Sigmoid colon (tissue), 7 donors: ENCODE measurements around the gene TMEM37. TPM values are rescaled to one million over a fixed set of nuclear protein-coding genes. Genes with fewer than 3 reads are reported as not detected.

Experiments
- DNase-seq: peaks from one replicate; pipeline ENCODE4 v3.0.0-alpha.2; 2019
- H3K27ac ChIP-seq, 4 donors: fragments of 200-600 bp; sonication (generic); one replicate each; pipeline ENCODE4 v1.5.1; 2016 to 2019; ENCODE audit warnings: mild to moderate bottlenecking in 1 of 4
- H3K27me3 ChIP-seq, 3 donors: fragments of 200-600 bp; sonication (generic); one replicate each; pipeline ENCODE4 v1.5.1; 2019; ENCODE audit warnings: mild to moderate bottlenecking in 1 of 3
- H3K36me3 ChIP-seq, 4 donors: fragments of 200-600 bp; sonication (generic); one replicate each; pipeline ENCODE4 v1.5.1; 2016 to 2019
- H3K4me1 ChIP-seq, 4 donors: fragments of 200-600 bp; sonication (generic); one replicate each; pipeline ENCODE4 v1.5.1; 2017 to 2019
- H3K4me3 ChIP-seq, 4 donors: fragments of 200-600 bp; sonication (generic); one replicate each; pipeline ENCODE4 v1.5.1; 2017 to 2019; ENCODE audit warnings: mild to moderate bottlenecking in 2 of 4, moderate library complexity in 1 of 4
- H3K9me3 ChIP-seq, 4 donors: fragments of 200-600 bp in 3 of 4; sonication (generic) in 3 of 4; one replicate each; pipeline versions ENCODE4 v1.5.1 to v1.6.1; 2013 to 2019
- CTCF ChIP-seq, 4 experiments: fragments of 450-650 bp in 3 of 4; fragments of 200-600 bp in 1 of 4; IDR thresholded peaks; one replicate each; pipeline ENCODE4 v1.5.1; 2016 to 2019; ENCODE audit warnings: antibody characterized with exemption in 4 of 4, mild to moderate bottlenecking in 3 of 4, moderate library complexity in 2 of 4
- EP300 ChIP-seq, 4 donors: sonication (generic); formaldehyde crosslinking; IDR thresholded peaks; one replicate each; pipeline ENCODE4 v1.6.1; 2017; ENCODE audit warnings: antibody characterized with exemption in 4 of 4
- POLR2A ChIP-seq, 2 donors: fragments of 450-650 bp; IDR thresholded peaks; one replicate each; pipeline ENCODE4 v1.6.1; 2016; ENCODE audit warnings: antibody characterized with exemption in 2 of 2, mild to moderate bottlenecking in 2 of 2, moderate library complexity in 2 of 2
- POLR2AphosphoS5 ChIP-seq, 4 donors: sonication (generic); formaldehyde crosslinking; IDR thresholded peaks; one replicate each; pipeline ENCODE4 v1.6.1; 2017; ENCODE audit warnings: antibody characterized with exemption in 4 of 4
- WGBS, 2 donors: extraction: QIAGEN DNeasy Blood & Tissue Kit; methylation state at CpG; one replicate each; pipeline ENCODE4 v1.1.7; 2013; 5-methylcytosine and 5-hydroxymethylcytosine counted together
- intact Hi-C: fragments of 100-400 bp; cut with DNase I; formaldehyde crosslinking; loops from one replicate; pipeline ENCODE4 v1.15.1; 2023
- polyA plus RNA-seq, 3 donors: library from polyadenylated mRNA; stranded (reverse); fragments of 200-250 nt; gene quantifications; one replicate each; pipeline ENCODE4 v1.2.3, GENCODE V29; 2013
- total RNA-seq, 4 donors: library from RNA; depleted of rRNA; stranded (reverse); fragments of >200 nt; gene quantifications; one replicate each; pipeline ENCODE4 v1.1.0, GENCODE V29; 2016
- donor health status: healthy with polysubstance abuse.
- donor health status: Bipolar disorder and iron deficiency.
- donor health status: healthy.

Gene TMEM37
- total and polyA plus RNA-seq, 7 donors = 0.55 to 96.9 (median 6.1) TPM

- TF ChIP-seq POLR2A (IDR thresholded peaks at IDR 0.05) (no peak), POLR2AphosphoS5 (IDR thresholded peaks at IDR 0.05) (no peak), CTCF (IDR thresholded peaks at IDR 0.05) (no peak), EP300 (IDR thresholded peaks at IDR 0.05) (no peak)
- WGBS, 2 donors = 77 to 86% methylated on average over 7 of the region's 7 CpGs
- H3K27ac ChIP-seq = no peak overlapping the region
- H3K4me1 ChIP-seq = peaks cover 0 to 20% (median 13%) of the 10 kb centered on the region in 4 donors
- peaks cover 0 to 4% (median 0%) of the 10 kb centered on the region in 3 donors for H3K27me3 ChIP-seq
- intact Hi-C loops = no loop called here
- no peak for DNase-seq
- H3K4me3 ChIP-seq = no peak overlapping the region
- H3K36me3 ChIP-seq = no peaks in the 10 kb centered on the region
- H3K9me3 ChIP-seq = no peaks in the 10 kb centered on the region
Observed at GRCh38 chr2:119435953-119436297, 4.3 kb downstream of the TMEM37 start.

DNA sequence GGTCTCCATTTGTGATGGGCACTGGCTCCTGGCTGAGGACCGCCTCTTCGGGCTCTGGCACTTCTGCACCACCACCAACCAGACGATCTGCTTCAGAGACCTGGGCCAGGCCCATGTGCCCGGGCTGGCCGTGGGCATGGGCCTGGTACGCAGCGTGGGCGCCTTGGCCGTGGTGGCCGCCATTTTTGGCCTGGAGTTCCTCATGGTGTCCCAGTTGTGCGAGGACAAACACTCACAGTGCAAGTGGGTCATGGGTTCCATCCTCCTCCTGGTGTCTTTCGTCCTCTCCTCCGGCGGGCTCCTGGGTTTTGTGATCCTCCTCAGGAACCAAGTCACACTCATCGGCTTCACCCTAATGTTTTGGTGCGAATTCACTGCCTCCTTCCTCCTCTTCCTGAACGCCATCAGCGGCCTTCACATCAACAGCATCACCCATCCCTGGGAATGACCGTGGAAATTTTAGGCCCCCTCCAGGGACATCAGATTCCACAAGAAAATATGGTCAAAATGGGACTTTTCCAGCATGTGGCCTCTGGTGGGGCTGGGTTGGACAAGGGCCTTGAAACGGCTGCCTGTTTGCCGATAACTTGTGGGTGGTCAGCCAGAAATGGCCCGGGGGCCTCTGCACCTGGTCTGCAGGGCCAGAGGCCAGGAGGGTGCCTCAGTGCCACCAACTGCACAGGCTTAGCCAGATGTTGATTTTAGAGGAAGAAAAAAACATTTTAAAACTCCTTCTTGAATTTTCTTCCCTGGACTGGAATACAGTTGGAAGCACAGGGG is 5.5 kb downstream of the TMEM37 start:
- TF ChIP-seq CTCF (IDR thresholded peaks at IDR 0.05) = no peak
- no peak for TF ChIP-seq EP300 (IDR thresholded peaks at IDR 0.05)
- no peak for TF ChIP-seq POLR2A (IDR thresholded peaks at IDR 0.05)
- TF ChIP-seq POLR2AphosphoS5 (IDR thresholded peaks at IDR 0.05) = no peak
- 92 to 97% methylated on average over 22 of the region's 22 CpGs for WGBS, 2 donors
- DNase-seq = no peak
- intact Hi-C loops = no loop called here
- Histone ChIP-seq H3K4me1 (peaks cover 0 to 8% (median 5%) of the 10 kb centered on the region in 4 donors), H3K36me3 (no peaks in the 10 kb centered on the region), H3K9me3 (no peaks in the 10 kb centered on the region), H3K27me3 (no peaks in the 10 kb centered on the region), H3K4me3 (no peak overlapping the region), H3K27ac (no peak overlapping the region)

GRCh38 chr2:119438128-119438656 is 6.5 kb downstream of the TMEM37 start:
- no peak for DNase-seq
- no peak overlapping the region for H3K27ac ChIP-seq
- intact Hi-C loops = no loop called here
- no peaks in the 10 kb centered on the region for H3K4me1 ChIP-seq
- no peak for TF ChIP-seq EP300 (IDR thresholded peaks at IDR 0.05)
- no peak for TF ChIP-seq CTCF (IDR thresholded peaks at IDR 0.05)
- no peak for TF ChIP-seq POLR2A (IDR thresholded peaks at IDR 0.05)
- no peak for TF ChIP-seq POLR2AphosphoS5 (IDR thresholded peaks at IDR 0.05)
- H3K27me3 ChIP-seq = no peaks in the 10 kb centered on the region
- no peaks in the 10 kb centered on the region for H3K9me3 ChIP-seq
- 80 to 92% methylated on average over 6 of the region's 6 CpGs for WGBS, 2 donors
- no peak overlapping the region for H3K4me3 ChIP-seq
- no peaks in the 10 kb centered on the region for H3K36me3 ChIP-seq

DNA sequence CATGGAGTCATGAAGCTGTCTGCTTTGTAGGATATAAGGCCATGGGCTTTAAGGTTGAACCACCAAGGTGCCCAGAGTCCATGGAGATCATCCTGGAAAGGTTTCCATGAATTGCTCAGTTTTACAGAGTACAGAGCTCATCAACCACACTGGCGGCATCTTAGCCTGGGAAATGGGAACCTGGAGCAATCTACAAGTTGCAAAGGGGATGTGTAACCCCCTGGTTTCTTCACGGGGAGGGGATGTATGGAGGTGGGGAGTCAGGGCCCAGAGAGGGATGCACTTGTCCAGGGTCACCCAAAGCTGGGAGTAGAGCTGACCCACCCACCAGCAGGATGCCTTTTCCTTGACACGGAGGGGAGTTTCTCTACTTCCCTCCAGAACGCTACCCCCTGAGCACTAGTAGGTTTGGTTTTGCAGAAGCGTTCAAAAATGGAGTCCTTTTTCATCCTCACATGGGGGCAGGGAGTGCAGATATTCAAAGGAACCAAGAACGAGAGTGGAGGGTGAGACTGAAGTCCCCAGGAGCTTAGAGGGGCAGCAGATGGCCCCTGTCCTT is 7.2 kb downstream of the TMEM37 start:
- no peak for DNase-seq
- H3K4me3 ChIP-seq = no peak overlapping the region
- no peaks in the 10 kb centered on the region for H3K9me3 ChIP-seq
- WGBS, 2 donors = 91% methylated on average over 6 of the region's 6 CpGs
- no peak overlapping the region for H3K27ac ChIP-seq
- no peaks in the 10 kb centered on the region for H3K27me3 ChIP-seq
- intact Hi-C loops = no loop called here
- TF ChIP-seq EP300 (IDR thresholded peaks at IDR 0.05) (no peak), POLR2A (IDR thresholded peaks at IDR 0.05) (no peak), POLR2AphosphoS5 (IDR thresholded peaks at IDR 0.05) (no peak), CTCF (IDR thresholded peaks at IDR 0.05) (no peak)
- no peaks in the 10 kb centered on the region for H3K36me3 ChIP-seq
- H3K4me1 ChIP-seq = no peaks in the 10 kb centered on the region
